NCI-H128 (cell line): ENCODE data around the gene INSYN2B.
"Not testable (repeated sequence)": the region's sequence is repeated elsewhere in the genome, so short reads cannot be mapped to it uniquely, and the experiment has no call there.

Experiments used
- DNase-seq: peaks from one replicate; lab custom pipeline; 2025; ENCODE audit not compliant: unreplicated experiment; lab: John Stamatoyannopoulos, UW

INSYN2B gene

DNA sequence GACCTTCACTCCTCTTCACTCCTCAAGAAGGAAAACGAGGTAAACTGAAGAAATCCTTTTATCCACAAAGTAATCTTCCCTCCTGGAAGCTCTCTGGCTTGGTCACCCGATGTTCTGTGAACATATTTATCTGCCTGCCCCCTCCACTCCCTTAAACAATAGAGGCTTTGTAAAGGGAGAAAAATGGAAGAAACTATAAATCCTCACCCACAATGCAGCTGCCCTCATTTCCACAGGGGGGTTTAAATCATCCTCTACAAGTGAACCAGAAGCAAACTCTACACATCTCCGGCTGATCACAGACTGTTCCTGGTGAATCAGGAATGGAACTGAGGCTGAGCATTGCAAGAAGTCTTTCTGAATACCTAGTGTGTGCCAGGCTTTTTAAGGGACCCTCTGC is 7.2 kb downstream of the INSYN2B start:
- no peak for DNase-seq

DNA sequence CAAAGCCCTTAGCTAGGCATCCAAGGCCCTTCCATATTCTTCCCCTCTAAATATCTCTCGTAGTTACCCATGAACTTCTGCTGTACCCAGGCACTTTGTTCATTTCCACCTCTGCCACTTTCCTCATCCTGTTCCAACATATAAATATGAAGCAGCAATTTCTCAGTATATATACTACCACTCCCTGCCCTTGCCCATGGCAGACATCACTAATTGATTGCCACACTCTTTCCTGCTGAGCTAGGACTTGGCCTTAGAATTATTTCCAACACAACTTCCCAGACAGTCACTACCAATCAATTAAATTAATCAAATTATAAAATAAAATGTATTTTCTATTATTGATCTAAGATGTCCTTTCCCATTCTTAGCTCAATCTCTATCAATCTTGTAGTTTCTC is 8.5 kb downstream of the INSYN2B start:
- no peak for DNase-seq

DNA sequence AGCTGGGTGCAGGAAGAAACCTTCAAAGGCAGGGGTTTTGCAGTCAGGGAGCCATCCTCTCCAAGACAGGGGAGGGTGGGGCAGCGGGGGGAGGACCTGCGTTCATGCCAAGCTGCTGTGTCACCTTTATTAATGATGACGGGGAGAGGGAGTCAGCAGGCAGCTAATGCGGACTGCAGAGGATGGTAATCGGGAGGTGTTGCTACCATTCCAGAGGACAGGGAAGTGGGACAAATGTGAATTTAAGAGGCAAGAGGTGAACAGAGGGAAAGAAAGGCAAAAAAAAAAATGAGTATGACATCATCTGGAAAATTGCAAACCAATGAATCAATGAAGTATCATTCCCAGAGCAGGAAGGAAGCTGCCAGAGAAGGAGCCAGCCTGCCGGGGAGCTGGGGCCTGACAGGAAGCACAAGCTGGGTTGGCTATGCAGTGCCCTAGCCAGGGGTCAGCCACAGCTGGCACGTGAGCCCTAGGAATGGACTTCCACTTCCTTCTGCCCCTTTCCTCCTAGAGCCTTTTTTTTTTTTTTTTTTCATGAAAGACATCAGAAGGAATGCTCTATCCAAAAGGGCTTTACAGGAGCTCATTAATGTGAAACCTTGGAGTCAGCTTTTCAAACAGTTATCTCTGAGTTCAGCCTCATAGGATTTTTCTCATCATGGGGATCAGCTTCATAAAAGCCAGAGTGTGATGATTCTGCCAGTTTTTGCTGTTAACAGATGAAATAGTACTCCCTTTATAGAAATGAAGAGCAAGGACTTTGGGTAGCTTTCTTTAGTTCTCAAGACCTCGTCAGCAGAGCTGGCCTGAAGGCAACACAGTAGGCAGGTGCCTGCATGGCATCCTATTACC is 9.2 kb downstream of the INSYN2B start:
- DNase-seq = no peak

DNA sequence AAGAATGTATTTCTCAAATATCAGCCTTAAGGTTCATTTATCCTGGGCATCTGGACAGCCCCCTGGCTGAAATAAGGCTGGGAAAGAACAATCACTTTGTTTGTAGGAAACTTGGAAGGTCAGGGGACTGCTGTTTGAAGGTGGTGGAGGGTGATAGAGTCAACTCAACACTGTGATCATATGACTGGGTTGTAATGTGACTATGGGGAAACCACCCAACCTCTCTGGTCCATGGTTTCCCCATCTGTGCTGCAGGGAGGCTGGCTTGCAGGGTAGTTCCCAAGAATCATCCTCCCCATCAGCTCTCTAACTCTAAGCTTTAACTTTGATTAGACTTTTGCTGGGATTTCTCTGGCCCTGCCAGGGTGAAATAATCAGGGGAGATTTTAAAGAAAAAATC is 10.0 kb downstream of the INSYN2B start:
- DNase-seq = no peak

DNA sequence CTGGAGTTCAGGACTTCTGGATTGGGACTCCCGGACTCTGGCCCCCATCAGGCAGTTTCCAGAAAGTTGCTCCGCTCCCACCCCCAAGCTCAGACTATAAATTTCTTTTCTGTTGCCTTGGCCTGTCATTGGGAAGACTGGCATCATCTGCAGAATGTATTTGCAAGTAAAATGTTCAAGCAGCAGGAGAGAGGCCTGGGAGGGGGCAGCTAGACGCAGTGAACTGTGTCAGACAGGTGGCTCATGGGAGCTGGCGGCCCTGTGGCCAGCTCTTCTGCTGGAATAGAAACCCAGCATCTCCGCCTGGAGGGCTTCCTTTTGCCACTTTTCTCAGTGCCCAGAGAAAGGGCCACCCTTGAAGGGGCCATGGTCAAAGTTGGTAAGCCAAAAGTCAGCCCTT is 16.0 kb downstream of the INSYN2B start:
- DNase-seq = no peak

DNA sequence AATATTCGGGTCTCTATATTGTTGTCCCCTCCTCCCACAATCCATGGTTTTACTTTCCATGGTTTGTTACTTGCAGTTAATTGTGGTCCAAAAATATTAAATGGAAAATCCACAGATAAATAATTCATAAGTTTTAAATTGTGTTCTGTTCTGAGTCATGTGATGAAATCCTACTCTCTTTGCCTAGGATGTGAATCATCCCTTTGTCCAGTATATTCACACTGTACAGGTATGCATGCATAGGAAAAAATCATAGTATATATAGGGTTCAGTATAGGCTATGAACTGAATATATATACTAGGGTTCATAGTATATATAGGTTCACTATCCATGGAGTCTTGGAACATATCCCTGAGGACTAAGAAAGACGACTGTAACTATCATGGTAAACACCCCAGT is 19.6 kb downstream of the INSYN2B start:
- DNase-seq = no peak

DNA sequence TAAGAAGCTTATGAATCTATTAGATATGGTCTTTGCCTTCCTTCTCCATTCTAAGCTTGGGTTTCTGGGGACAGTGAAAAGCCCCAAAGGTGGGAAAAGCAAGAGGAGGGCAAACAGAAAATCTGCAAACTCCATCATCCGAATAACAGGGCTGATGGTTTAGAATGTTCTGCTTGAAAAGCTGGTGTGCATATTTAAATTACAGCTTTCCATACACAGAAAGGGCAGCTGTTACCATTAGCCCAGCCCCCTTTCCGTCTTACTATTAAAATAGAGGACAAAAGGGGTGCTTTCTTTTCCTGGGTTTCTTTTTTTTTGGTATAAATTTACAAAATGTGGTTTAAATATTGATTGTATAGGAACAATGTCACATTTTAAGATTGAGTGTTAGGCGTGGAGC is 22.0 kb downstream of the INSYN2B start:
- DNase-seq = no peak

DNA sequence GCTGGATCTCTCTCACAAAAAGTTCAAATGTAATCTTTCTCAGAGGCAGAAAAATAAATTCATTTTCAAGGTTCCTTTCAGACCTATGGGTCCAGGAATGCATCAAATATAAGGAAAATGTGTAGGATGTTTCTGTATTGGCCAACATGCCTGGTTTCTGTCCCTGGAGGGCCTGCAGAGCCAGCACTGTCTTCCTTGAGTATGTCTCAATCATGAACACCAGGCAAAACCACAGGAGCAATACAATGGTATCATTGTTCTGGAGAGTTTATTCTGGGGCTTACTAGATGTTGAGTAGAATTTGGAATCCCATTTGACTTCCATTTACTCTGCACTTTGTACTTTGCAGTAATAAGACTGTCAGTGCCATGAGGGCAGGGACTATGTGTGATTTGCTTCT is 23.5 kb downstream of the INSYN2B start:
- no peak for DNase-seq

DNA sequence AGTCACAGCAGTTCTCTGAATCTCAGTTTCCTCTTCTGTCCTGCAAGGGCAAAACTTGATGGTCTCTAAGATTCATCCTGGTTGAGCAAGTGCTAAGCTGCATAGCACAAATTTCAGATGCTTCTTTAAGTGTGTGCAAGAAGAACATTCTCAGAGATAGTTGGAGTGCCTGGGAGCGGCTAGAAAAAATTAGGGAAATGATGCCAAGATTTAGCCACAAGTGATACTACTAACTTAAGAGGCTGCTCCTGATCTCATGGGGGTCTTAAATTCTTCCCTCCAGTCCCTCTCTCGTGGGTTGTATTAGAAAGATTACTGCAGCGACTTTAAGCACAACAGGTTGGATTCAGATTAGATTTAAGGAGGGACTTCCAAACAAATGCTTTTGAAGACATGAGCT is 24.2 kb downstream of the INSYN2B start:
- no peak for DNase-seq

DNA sequence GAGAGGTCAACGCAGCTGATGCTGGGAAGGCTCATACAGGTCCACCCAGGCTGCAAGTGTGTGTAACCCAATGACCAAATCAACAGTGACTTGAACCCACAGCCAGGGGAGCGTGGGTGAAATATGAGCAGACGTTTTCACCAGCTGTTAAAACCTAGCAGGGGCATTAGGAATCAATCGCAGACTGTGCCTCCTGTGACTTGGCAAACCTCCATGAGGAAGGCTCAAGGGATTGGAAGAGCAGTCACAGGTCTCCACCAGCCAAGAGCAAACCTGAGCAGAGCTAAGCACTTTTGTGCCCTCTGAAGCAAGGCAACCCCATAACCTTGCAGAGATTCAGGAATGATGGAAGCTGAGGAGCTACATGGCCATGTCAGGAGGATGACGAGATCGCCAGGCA is 25.5 kb downstream of the INSYN2B start:
- DNase-seq = no peak

DNA sequence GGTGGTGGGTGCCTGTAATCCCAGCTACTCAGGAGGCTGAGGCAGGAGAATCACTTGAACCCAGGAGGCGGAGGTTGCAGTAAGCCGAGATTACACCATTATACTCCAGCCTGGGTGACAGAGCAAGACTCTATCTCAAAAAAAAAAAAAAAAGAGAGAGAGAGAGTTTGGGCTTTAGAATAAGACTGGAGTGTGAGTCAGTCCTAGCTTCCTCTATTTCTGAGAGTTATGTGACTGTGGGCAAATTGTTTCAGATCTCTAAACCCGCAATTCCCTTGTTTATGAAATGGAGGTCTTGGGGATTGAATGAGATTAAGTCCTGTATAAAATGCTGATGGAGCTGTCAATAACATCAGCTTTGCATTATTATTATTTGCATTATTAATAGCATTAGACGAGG is 27.1 kb downstream of the INSYN2B start:
- DNase-seq = not testable (repeated sequence)

DNA sequence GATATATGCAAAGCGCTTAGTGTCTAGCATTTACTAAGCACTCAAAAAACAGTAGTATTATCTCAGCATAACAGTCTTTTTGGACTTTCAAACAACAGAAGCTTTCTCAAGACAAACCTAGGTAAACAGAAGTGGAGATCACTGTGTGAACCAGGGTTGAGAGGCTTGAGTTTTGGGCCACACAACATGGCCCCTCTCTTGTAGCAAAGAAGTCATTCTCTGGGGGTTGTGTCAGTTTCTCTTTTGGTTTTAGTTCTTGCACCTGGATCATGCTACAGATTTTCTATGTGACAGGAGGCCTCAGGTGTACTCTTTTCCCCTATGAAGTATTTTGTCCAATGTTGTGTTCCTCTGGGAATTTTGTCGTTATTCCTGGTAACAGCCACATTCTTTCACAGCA is 30.0 kb downstream of the INSYN2B start:
- no peak for DNase-seq

DNA sequence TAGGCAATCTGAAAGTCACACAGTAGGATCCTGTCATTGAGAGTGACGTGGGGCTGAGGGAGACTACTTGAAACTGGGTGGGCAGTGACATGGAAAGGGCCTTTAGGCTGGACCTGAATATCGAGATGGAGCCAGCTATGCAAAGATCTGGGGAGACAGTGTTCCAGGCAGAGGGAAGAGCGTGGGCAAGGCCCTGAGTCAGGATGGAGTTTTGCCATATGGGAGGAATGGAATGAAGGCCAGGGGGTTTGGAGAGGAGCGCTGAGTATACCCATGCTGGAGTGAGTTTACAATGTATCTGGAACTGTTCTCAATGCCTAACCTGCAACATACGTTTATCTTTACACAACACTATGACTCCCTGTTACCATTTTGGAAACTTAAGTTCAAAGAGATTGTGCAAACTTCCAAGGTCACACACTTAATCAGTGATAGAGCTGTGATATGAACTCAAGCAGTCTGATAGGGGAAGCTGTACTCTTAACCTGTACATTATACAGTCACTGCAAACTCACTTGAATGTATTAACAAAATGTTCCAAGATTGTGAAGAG is 33.5 kb downstream of the INSYN2B start:
- no peak for DNase-seq

DNA sequence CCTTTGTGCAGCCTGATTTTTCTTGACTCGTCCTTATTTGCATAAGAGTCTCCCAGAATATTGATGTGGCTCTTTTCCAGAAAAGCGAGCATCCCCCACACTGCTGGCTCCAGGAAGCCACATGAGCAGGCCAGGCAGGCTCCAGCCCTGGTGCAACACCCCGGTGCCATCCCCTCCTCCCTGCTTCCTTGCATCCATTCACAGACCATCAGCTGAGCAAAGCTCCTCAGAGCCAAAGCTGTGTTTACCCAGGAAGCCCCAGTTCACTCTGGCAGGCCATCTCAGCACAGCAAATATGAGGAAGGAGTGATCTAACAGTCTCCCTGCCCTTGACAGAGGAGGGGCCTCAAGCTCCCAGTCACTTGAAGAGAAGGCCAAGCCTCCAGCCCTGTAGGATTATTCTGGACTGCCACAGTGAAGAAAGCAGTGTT is 34.4 kb downstream of the INSYN2B start:
- no peak for DNase-seq

DNA sequence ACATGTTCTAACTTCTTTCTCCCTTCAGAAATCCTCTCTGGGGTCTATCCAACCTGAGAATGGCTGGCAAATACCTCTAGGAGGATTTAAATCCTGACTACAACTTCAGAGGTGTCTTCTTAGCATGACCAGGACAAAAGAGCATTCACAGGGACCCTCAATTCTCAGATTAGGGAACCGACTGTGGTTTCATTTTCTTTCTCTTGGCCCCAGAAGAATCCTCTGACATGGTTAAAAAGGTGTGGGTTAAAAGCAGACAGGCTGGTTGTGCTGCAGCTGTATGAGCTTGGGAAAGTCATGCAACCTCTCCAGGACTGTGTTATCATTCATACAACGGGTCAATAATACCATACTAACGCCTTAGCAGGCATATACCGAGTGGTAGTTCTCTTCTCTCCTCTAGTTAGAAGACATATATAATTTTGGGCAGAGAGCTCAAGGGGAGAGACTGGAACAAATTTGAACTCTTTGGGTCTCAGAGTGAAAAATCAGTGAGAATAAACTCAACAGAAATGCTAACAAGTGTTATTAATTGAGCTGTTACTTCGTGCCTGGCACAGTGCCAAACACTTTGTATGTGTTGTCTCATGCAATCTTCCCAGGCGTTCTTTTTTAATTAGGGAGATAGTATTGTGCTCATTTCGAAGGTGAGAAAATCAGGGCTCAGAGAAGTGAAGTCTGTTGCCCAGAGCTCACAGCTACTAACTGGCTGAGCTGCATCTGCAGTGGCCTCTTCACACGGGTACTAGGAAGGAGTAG is 35.2 kb downstream of the INSYN2B start:
- DNase-seq = no peak

DNA sequence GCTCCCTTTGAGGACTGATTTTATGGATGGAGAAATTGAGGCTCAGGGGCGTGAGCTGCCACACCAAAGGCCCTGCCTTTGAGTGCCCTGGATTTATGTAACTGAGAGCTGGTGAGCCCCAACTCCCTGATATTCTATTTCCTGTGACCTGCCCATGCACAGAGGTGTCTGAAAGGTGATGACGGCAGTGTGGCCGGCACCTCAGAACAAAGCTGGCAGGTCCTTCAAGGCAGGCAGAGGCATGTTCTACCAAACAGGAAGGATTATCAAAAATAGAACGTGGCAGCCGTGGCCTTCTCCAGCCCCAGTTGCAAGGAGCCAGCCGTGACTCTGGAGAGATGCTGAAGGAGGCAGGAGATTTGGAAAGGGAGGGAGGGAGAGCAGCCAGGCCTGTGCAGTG is 36.2 kb downstream of the INSYN2B start:
- no peak for DNase-seq

DNA sequence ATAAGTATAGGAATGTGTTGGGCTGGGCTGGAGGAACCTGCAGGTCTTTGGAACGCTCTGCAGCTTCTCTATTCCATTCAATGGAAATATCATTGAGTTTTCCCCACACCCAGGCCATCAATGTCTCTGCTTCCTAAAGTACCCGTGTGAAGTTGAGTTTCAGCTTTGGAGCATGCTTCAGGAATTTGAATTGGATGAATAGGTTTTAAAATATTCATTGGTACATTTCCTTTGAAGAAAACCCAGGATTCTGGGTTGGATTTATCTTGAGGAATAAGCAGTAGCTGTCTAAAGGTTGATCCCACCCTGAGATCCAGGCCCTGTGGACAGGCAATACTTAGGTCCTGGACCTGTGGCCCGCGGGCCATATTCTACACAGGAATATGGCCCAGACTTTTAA is 37.3 kb downstream of the INSYN2B start:
- no peak for DNase-seq

DNA sequence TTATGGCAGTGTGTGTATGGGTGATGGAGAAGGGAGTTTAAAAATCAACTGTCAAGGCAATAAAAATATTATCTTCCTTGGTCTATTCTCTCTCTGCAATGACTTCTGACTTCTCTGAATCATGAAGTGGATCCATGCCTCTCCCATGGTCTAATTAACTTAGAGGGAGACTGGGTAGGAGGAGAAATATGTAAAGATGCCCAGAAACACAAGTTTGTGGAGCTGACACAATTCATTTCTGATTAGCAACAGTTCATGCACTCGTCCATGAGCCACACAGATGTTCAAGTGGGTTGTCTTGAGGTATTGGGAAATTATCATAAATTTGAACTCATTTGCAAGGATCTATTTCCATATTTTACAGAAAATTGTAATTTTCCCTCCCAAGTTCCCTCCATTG is 38.1 kb downstream of the INSYN2B start:
- DNase-seq = no peak

DNA sequence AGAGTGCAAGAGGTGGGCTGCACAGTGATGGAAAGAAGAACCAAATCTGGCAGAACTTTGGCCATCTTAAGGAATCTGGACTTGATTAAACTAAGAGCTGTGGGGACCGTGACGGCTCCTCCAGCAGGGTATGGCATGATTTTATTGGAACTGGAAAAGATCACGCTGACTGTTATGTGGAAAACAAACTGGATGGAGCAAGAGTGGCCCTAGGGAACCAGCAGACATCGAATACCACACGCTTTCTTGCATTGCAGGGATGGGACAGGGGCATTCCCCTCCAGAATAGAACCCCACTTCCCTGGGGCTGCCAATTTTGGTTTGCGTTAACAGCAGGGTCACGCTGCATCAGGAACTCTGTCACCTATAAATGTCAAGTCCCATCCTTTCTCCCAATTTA is 38.8 kb downstream of the INSYN2B start:
- no peak for DNase-seq

DNA sequence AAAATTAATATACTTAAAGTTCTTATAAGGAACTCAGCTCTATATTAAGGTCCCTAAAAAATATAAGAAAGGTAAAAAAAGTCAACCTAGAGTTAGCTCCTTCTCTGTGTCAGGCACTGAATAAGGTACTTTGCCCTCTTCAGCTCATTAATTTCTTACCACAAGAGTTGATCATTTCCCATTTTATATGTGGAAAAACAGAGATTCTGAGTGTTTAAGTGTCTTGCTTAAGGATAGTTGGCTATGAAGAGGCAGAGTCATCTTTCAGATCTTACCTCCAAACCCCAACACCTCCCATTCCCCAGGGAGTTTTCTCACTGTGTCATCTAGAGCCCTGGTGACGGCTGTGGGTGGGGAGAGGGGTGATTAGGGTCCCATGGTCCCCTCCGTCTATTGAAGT is 40.6 kb downstream of the INSYN2B start:
- no peak for DNase-seq

DNA sequence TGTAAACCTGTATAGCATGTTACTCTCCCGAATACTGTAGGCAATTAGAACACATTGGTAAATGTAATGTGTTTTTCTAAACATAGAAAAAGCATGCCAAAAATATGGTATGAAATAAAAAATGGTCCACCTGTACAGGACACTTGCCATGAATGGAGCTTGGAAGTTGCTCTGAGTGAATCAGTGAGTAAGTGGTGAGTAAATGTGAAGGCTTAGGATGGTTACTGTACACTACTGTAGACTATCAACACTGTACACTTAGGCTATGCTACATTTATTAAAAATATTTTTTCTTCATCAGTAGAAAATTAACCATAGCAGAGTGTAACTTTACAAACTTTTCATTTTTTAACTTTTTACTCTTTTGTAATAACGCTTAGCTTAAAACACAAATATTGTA is 41.9 kb downstream of the INSYN2B start:
- no peak for DNase-seq

DNA sequence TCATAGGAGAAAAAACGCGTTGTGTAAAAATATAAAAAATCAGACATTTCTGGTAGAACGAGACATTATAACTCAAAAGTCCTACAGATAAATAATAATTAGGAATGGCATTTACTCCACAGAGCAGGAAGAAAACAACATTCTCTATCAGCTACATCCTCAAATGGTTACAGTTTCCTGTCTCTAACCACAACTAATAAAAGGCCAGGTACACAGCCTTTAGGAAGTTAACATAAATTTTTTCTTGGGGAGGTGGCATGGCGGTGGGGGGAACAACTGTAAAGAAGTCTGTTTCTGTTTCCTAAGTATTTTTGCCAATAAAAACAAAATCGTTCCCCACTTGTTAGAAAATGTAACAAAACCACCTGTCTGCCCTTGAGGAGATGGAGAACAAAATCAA is 44.5 kb downstream of the INSYN2B start:
- no peak for DNase-seq
